ENCODE results near the gene PIGU.
"Not testable (repeated sequence)": the region's sequence is repeated elsewhere in the genome, so short reads cannot be mapped to it uniquely, and the experiment has no call there.

The PIGU gene, protein sequence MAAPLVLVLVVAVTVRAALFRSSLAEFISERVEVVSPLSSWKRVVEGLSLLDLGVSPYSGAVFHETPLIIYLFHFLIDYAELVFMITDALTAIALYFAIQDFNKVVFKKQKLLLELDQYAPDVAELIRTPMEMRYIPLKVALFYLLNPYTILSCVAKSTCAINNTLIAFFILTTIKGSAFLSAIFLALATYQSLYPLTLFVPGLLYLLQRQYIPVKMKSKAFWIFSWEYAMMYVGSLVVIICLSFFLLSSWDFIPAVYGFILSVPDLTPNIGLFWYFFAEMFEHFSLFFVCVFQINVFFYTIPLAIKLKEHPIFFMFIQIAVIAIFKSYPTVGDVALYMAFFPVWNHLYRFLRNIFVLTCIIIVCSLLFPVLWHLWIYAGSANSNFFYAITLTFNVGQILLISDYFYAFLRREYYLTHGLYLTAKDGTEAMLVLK

DNA sequence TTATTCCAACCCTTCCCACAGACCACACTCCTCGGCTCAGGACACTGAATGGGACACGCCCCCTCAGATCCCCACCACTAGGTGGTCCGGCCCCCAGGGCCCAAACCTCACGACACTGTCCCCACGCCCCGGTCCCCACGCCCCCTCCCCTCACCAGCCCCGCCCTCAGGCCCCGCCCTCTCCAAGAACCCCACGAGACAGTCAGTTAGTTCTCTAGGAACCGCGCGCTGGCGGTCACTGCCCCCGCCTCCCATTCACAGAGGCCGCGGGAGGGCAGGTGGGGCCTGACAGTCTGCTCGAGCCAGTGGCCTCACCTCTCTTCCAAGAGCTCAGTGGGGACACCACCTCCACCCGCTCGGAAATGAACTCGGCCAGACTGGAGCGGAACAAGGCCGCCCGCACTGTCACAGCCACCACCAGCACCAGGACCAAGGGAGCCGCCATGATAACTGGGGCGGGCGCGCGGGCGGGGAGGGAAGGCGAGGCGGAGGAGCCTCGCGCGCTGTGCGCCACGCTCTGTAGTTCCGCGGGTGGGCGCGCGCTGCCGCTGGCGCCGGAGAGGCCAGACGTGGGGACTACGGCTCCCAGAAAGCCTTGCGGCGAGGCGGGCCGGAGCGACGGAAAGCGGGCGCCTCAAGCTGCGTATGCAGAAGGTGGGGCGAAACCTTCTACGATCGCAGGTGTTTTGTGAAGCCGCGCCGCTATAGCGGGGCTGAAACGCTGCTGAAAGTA, at the start of gene PIGU:
TSS of gene PIGU (minus strand) at position 451 of the 732 bp plus-strand sequence. CDS start at position 444, 7 bp downstream.
- DNase-seq: peak; percentile 97

GRCh38 chr20:34724172-34724571, 47.3 kb upstream of the PIGU start:
- DNase-seq: no peak

DNA sequence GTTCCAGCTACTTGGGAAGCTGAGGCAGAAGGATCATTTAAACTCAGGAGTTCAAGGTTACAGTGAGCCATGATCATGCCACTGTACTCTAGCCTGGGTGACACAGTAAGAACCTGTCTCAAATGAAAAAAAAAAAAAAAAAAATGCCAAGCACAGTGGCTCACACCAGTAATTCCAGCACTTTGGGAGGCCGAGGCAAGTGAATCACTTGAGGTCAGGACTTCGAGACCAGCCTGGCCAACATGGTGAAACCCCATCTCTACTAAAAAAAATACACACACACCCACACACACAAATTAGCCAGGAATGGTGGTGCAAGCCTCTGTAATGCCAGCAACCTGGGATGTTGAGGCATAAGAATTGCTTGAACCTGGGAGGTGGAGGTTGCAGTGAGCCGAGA, 45.7 kb upstream of the PIGU start:
- not testable (repeated sequence) for DNase-seq

DNA sequence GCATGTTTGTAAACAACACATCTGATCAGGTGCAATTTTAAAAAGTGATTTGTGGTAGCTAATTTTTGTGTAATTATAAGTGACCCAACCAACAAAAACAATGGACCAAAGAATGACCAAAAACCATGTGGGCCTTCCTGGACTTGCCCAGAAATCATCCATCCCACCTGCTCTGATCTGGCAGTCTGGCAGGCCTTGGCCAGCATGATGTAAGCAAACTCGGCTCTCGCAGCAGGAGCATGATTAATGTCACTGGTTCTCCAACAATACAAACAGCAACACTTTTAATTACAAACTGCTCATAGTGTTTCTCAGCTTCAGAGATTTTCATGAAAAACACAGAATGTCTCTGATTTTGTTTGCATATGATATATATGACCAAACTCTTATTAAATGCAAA, 43.4 kb upstream of the PIGU start:
- no peak for DNase-seq

- DNase-seq: not testable (repeated sequence)
These were observed 42.5 kb upstream of the PIGU start for GRCh38 chr20:34719242-34720017.

- DNase-seq: no peak
These were observed 40.6 kb upstream of the PIGU start for GRCh38 chr20:34717230-34718095.

GRCh38 chr20:34716921-34717229, 40.0 kb upstream of the PIGU start:
- DNase-seq: no peak

DNA sequence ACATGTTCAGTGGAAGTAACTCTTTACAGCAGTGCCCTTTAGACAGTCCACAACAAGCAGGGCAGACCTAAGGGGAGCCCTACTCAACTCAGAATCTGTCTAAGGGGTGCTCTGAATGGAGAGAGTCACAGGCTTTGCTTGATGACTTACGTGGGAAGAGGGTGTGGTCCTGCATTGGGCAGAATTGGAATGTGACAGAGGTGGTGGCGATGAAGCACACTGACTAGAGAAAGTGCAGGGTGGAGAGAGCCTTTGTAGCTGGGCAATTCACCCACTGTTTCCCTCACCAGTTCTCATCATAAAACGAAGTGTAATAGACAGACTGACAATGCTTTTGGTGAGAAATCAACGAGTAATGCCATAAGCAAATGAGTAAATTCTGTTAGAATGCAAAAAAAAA, 38.5 kb upstream of the PIGU start:
- DNase-seq: no peak

DNA sequence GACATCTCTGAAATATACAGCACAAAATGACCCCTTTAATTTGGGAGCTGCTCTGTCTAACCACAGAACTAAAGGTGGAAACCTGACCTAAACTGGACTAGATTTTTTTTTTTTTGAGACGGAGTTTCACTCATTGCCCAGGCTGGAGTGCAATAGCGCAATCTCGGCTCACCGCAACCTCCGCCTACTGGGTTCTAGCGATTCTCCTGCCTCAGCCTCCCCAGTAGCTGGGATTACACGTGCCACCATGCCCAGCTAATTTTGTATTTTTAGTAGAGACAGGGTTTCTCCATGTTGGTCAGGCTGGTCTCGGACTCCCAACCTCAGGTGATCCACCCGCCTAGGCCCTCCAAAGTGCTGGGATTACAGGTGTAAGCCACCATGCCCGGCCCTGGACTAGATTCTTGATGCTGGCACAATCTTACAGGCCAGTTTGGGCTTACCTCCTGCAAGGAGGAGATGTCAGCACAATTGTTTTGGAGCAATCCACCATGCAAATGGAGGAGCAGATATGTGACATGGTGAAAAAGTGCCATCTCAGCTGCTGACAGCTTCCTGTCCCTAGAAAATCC, 37.1 kb upstream of the PIGU start:
- not testable (repeated sequence) for DNase-seq

DNA sequence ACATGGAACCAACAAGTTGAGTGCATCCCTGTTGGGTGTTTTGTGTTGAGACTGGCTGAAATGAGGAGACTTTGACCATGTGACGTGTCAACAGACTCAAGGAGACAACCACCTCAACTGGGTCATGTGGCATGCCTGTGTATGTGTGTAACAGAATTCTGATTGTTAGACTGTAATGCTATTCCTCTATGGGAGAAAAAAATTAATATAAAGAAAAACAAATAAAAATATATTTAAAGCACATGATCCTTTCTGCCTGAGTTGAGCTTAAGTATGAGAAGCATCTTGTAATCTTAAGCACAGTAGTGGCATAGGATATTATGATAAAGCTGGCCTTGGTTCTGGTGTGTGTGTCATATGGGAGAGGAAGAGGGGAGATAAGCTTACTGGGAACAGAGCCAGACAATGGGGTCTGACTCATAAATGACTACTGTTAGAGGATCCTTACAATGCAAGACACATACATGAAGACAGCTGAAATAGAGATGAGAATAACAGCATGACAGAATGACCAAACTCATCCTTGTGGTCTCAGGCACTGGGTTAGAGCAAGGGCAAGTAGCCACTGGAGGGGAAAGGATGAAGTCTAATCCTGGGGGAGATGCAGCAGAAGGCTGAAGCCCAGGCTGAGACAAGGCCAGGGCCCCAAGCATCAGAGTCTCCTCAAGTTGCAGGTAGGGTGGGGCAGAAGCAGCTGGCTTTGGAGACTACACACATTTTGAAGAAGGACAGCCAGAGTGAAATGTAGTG, 36.5 kb upstream of the PIGU start:
- DNase-seq: no peak

DNA sequence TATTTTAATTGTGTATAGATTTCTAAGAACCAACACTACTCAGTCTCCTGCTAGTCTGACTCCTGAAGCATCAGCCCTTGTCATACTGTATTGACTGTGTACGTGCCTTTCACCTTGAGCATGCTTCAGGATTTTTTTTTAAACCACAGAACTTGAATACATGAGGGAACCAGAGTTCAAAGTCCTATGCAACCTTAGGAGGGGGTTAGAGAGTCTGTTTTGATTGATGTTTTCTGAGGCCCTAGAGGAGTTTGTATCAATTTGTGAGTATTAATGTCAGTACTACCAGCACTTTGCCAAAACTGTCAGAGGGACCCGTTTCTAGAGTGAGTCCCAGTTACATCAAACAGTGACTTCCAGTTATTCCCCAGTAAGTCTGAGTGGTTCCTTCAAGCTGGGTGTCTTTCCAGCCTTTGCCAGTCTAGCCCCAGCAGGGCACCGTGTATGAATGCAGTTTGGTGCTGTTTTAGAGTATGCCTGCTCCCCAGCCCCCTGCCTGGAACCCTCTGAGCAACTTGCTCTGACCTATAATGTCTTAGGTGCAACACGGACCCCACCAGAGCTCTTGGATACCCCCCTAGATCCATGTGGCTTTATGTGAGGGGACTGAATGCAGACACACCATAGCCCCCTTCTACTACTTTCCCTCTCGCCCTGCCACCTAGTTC, 35.8 kb upstream of the PIGU start:
- no peak for DNase-seq

DNA sequence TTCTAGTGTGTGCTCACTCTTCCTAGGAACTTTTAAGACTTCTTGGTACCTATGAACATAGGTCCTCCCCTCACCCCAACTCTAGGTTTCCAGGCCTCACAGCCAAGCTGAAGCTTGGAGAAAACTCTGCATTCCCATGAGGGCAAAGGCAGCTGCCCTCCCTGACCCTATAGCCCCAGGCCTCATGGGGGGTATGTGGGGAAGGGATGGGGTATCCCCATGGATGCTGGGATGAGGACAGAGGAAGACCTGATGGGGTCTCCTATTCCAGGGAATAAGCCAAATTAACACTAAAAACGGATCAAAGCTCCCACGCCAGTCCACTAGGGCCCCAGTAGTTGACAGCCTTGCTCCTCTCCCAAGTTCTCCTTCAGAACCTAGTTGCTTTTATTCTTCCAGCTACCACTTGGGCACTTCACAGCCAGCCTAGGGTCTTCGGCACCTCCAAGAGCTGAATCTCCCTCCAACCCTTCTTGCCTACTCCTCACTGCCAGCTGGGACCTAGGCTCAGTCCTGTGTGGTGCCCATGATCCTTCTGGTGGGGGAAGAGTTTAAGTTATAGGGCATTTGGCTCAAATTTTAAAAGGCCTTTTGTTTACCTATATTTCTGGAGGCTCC, 35.0 kb upstream of the PIGU start:
- DNase-seq: no peak

- no peak for DNase-seq
These were observed 34.1 kb upstream of the PIGU start for GRCh38 chr20:34710861-34711574.

DNA sequence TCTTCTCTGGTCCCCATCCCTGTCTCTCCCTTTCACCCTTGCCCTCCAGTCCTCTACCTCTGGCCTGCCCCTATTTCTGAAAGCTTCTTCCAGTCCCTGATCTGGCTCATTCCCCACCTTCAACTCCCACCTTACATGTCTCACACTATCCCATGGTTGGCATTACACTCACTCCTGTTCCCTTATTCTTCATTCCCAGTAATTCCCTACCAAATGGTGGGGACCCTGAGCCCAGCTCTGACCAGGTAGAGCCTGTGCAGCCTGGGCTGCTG, 33.6 kb upstream of the PIGU start:
- DNase-seq: no peak

DNA sequence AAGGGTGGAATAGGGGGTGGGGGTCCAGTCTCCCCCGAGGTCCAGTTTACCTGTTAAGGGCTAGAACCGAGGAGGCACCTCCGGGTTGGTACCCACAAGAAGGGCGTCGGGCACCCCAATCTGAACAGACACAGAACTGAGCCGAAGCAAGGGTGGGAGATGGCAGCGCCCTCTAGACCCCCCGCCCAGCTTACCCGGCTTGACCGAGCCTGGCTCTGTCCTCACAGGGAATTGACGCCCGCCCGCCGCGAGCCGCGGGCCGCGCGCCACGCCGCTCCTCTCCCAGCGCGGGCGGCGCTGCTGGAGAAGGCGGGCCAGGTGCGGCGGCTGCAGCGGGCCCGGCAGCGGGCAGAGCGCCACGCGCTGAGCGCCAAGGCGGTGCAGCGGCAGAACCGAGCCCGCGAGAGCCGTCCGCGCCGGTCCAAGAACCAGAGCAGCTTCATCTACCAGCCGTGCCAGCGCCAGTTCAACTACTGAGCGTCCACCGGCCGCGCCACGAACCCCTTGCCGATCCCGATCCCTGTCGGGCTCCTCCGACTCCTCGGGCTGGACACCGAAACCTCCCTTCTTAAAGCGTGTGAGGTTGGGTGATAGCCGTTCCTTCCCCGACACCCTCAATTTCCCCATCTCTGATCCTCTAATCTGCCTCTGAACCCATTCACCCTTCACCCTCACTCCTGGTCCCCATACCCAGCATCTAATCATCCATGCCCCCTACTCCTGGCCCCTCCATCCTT, 33.1 kb upstream of the PIGU start:
- DNase-seq: no peak

DNA sequence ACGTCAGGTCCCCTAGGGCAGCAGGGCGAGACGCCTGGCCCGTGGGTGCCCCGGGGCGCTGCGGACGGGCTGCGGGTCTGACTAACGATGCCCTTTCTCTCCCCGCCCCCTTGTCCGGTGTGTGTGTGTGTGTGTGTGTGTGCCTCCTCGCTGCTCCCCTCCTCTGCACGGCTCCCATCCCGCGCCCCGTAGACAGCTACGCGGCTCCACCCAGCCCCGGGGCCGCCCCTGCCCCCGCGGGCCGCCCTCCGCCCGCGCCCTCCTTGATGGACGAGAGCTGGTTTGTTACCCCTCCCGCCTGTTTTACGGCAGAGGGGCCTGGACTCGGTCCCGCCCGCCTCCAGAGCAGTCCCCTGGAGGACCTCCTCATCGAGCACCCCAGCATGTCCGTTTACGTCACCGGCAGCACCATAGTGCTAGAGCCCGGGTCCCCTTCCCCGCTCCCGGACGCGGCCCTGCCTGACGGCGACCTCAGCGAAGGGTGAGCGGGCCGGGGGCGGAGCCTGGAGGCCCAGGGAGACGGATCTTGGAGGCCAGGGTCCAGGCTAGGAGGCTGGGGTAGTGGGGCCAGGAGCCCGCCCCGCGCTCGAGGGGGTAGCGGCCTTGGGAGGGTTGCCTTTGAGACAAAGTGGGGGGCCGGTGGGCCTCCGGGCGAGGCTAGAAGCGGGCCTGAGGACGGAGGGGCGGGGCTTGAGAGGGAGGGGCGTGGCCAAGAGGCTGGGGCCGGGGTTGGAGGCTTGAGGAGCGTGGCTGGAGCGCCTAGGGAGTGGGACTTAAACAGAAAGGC, 32.3 kb upstream of the PIGU start:
- peak; percentile 74 for DNase-seq

- DNase-seq: peak; percentile 60
These were observed 31.7 kb upstream of the PIGU start for GRCh38 chr20:34708621-34709043.
